SH-SY5Y (cell line): ENCODE data around the gene ATP9B.

Experiments used
- GATA2 ChIP-seq: IDR thresholded peaks from 2 replicates; pipeline ENCODE4 v1.6.1; 2011; ENCODE audit warnings: mild to moderate bottlenecking, low read depth, low read length
- GATA3 ChIP-seq: IDR thresholded peaks from 2 replicates; pipeline ENCODE4 v1.6.1; 2011; ENCODE audit warnings: low read depth, mild to moderate bottlenecking, low read length, moderate library complexity

DNA sequence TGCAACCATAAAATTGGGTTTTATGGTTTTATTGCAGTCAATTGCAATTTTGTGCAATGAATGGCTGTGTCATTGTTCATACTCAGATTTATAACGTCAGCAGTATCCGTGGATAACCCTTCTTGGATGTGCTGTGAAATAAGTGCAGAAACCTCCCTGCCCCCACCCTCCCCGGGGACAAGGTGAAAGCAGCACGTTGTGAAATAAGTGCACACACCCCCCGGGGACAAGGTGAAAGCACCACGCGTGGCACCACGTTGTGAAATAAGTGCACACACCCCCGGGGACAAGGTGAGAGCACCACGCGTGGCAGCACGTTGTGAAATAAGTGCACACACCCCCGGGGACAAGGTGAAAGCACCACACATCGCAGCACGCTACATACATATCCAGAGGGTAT lies 232.9 kb downstream of the ATP9B start:
- TF ChIP-seq GATA3 (no peak), GATA2 (no peak)
